ENCODE data around the gene ICAM3. TPM values are rescaled to one million over a fixed set of nuclear protein-coding genes. Genes with fewer than 3 reads are reported as not detected.
A peak's percentile ranks its signal among the peaks of the same experiment; 100 is the strongest.
"Not testable (repeated sequence)": the region's sequence is repeated elsewhere in the genome, so short reads cannot be mapped to it uniquely, and the experiment has no call there.

ICAM3 gene
- 100 to 1,000 TPM in 1 of 2 donors, 10 to 100 TPM in 1; 91.9 to 154 TPM for total RNA-seq

- peak; percentile 93 to 94 for ATAC-seq
- H3K27ac Mint-ChIP-seq, result peak within 1 kb of the TSS; percentile 76 to 86
- no peaks in the 10 kb centered on the region for H3K27me3 Mint-ChIP-seq
- peaks cover 19 to 23% of the 10 kb centered on the region in 2 donors for H3K4me1 Mint-ChIP-seq (ENCODE audit: low read depth in 2 of 2)
- H3K9me3 Mint-ChIP-seq, result no peaks in the 10 kb centered on the region
- DNase-seq (ENCODE audit: low spot score), result peak; percentile 89
- H3K36me3 Mint-ChIP-seq, result no peaks in the 10 kb centered on the region
- H3K4me3 Mint-ChIP-seq, result peak within 1 kb of the TSS; percentile 95
Measured at GRCh38 chr19:10339380-10339960, at the start of gene ICAM3. Gene ICAM3 (minus strand): TSS chr19:10339624. CDS start chr19:10339614, 10 bp downstream.

GRCh38 chr19:10388957-10389356 lies 49.5 kb upstream of the ICAM3 start:
- no peaks in the 10 kb centered on the region for H3K9me3 Mint-ChIP-seq
- peak overlapping the region in 1 of 2 donors; percentile 27 for H3K27ac Mint-ChIP-seq
- no peak overlapping the region for H3K4me3 Mint-ChIP-seq
- no peaks in the 10 kb centered on the region for H3K27me3 Mint-ChIP-seq
- H3K36me3 Mint-ChIP-seq, result peaks cover 5% of the 10 kb centered on the region
- H3K4me1 Mint-ChIP-seq (ENCODE audit: low read depth in 2 of 2), result peaks cover 10 to 16% of the 10 kb centered on the region in 2 donors
- peak; percentile 82 for DNase-seq (ENCODE audit: low spot score)
- ATAC-seq, result peak; percentile 52 to 62

GRCh38 chr19:10384580-10384979 lies 45.2 kb upstream of the ICAM3 start:
- Mint-ChIP-seq H3K27me3 (no peaks in the 10 kb centered on the region), H3K9me3 (no peaks in the 10 kb centered on the region), H3K4me1 (ENCODE audit: low read depth in 2 of 2) (peaks cover 21 to 24% of the 10 kb centered on the region in 2 donors), H3K4me3 (no peak overlapping the region), H3K36me3 (no peaks in the 10 kb centered on the region), H3K27ac (peak overlapping the region in 1 of 2 donors; percentile 21)
- DNase-seq (ENCODE audit: low spot score), result peak; percentile 12
- ATAC-seq, result no peak

- not testable (repeated sequence) for H3K36me3 Mint-ChIP-seq, H3K9me3 Mint-ChIP-seq, H3K27me3 Mint-ChIP-seq, H3K27ac Mint-ChIP-seq, H3K4me3 Mint-ChIP-seq, ATAC-seq
- H3K4me1 Mint-ChIP-seq (ENCODE audit: low read depth in 2 of 2), result peaks cover 21 to 27% of the 10 kb centered on the region in 2 donors
- peak; percentile 51 for DNase-seq (ENCODE audit: low spot score)
Measured at GRCh38 chr19:10383223-10383499, 43.7 kb upstream of the ICAM3 start.

GRCh38 chr19:10380313-10381102 lies 41.1 kb upstream of the ICAM3 start, which contains the start of gene TYK2:
Gene TYK2 (minus strand): TSS chr19:10380572. CDS start chr19:10378406, 2,166 bp downstream.
- Mint-ChIP-seq H3K4me1 (ENCODE audit: low read depth in 2 of 2) (peaks cover 22 to 27% of the 10 kb centered on the region in 2 donors), H3K27me3 (no peaks in the 10 kb centered on the region), H3K27ac (peak within 1 kb of the TSS; percentile 93 to 99), H3K36me3 (peaks cover 5% of the 10 kb centered on the region), H3K4me3 (peak within 1 kb of the TSS; percentile 97), H3K9me3 (no peaks in the 10 kb centered on the region)
- DNase-seq (ENCODE audit: low spot score) (peak; percentile 99), ATAC-seq (peak; percentile 96 to 97)

GRCh38 chr19:10379880-10380312 lies 40.5 kb upstream of the ICAM3 start:
- peaks cover 25 to 27% of the 10 kb centered on the region in 2 donors for H3K4me1 Mint-ChIP-seq (ENCODE audit: low read depth in 2 of 2)
- H3K27ac Mint-ChIP-seq, result peak overlapping the region; percentile 93 to 99
- H3K9me3 Mint-ChIP-seq, result no peaks in the 10 kb centered on the region
- DNase-seq (ENCODE audit: low spot score) (no peak), ATAC-seq (no peak)
- H3K27me3 Mint-ChIP-seq, result no peaks in the 10 kb centered on the region
- H3K36me3 Mint-ChIP-seq, result peaks cover 5% of the 10 kb centered on the region
- peak overlapping the region; percentile 97 for H3K4me3 Mint-ChIP-seq

GRCh38 chr19:10378124-10378523 lies 38.7 kb upstream of the ICAM3 start:
- no peak overlapping the region for H3K27ac Mint-ChIP-seq
- no peaks in the 10 kb centered on the region for H3K9me3 Mint-ChIP-seq
- peaks cover 27% of the 10 kb centered on the region in 2 donors for H3K4me1 Mint-ChIP-seq (ENCODE audit: low read depth in 2 of 2)
- H3K36me3 Mint-ChIP-seq, result peaks cover 5% of the 10 kb centered on the region
- ATAC-seq (no peak), DNase-seq (ENCODE audit: low spot score) (no peak)
- peak overlapping the region; percentile 21 for H3K4me3 Mint-ChIP-seq
- H3K27me3 Mint-ChIP-seq, result no peaks in the 10 kb centered on the region

- ATAC-seq, H3K27ac Mint-ChIP-seq, H3K4me3 Mint-ChIP-seq: not testable (repeated sequence)
Measured at GRCh38 chr19:10377140-10377640, 37.8 kb upstream of the ICAM3 start.

GRCh38 chr19:10374931-10375330 lies 35.5 kb upstream of the ICAM3 start:
- DNase-seq (ENCODE audit: low spot score), result peak; percentile 18
- peaks cover 5% of the 10 kb centered on the region for H3K36me3 Mint-ChIP-seq
- no peak for ATAC-seq
- H3K27me3 Mint-ChIP-seq, result no peaks in the 10 kb centered on the region
- peaks cover 12 to 19% of the 10 kb centered on the region in 2 donors for H3K4me1 Mint-ChIP-seq (ENCODE audit: low read depth in 2 of 2)
- no peak overlapping the region for H3K27ac Mint-ChIP-seq
- H3K9me3 Mint-ChIP-seq, result no peaks in the 10 kb centered on the region
- no peak overlapping the region for H3K4me3 Mint-ChIP-seq

More at GRCh38 chr19:10377140-10377640, 37.8 kb upstream of the ICAM3 start:
- H3K4me1 Mint-ChIP-seq (ENCODE audit: low read depth in 2 of 2), result peaks cover 27% of the 10 kb centered on the region in 2 donors
- DNase-seq (ENCODE audit: low spot score); H3K9me3 Mint-ChIP-seq; H3K36me3 Mint-ChIP-seq; H3K27me3 Mint-ChIP-seq: not testable (repeated sequence)

GRCh38 chr19:10372690-10373089 lies 33.3 kb upstream of the ICAM3 start:
- Mint-ChIP-seq H3K27ac (no peak overlapping the region), H3K4me1 (ENCODE audit: low read depth in 2 of 2) (peaks cover 6 to 12% of the 10 kb centered on the region in 2 donors), H3K9me3 (no peaks in the 10 kb centered on the region), H3K4me3 (no peak overlapping the region), H3K27me3 (no peaks in the 10 kb centered on the region), H3K36me3 (peaks cover 7% of the 10 kb centered on the region)
- ATAC-seq (no peak), DNase-seq (ENCODE audit: low spot score) (no peak)

- Mint-ChIP-seq H3K27me3 (no peaks in the 10 kb centered on the region), H3K4me1 (ENCODE audit: low read depth in 2 of 2) (peaks cover 6 to 11% of the 10 kb centered on the region in 2 donors), H3K9me3 (no peaks in the 10 kb centered on the region), H3K27ac (no peak overlapping the region), H3K4me3 (no peak overlapping the region), H3K36me3 (peaks cover 7% of the 10 kb centered on the region)
- ATAC-seq (no peak), DNase-seq (ENCODE audit: low spot score) (peak; percentile 39)
Measured at GRCh38 chr19:10368101-10368803, 28.8 kb upstream of the ICAM3 start.

GRCh38 chr19:10366950-10367512 lies 27.6 kb upstream of the ICAM3 start:
- H3K4me3 Mint-ChIP-seq, H3K27me3 Mint-ChIP-seq, H3K36me3 Mint-ChIP-seq, ATAC-seq, H3K27ac Mint-ChIP-seq, H3K9me3 Mint-ChIP-seq: not testable (repeated sequence)
- H3K4me1 Mint-ChIP-seq (ENCODE audit: low read depth in 2 of 2), result peaks cover 6 to 11% of the 10 kb centered on the region in 2 donors
- peak; percentile 15 for DNase-seq (ENCODE audit: low spot score)

GRCh38 chr19:10365518-10365917 lies 26.1 kb upstream of the ICAM3 start:
- no peak for ATAC-seq
- Mint-ChIP-seq H3K27me3 (no peaks in the 10 kb centered on the region), H3K9me3 (no peaks in the 10 kb centered on the region), H3K4me3 (no peak overlapping the region), H3K27ac (no peak overlapping the region), H3K36me3 (peaks cover 7% of the 10 kb centered on the region), H3K4me1 (ENCODE audit: low read depth in 2 of 2) (peaks cover 6 to 16% of the 10 kb centered on the region in 2 donors)
- peak; percentile 59 for DNase-seq (ENCODE audit: low spot score)
